SU-DHL-6 (cell line): ENCODE data around the gene ISLR.

Experiments
- H2AFZ ChIP-seq: fragments of 200-600 bp; sonication (generic); 2 replicates; pipeline ENCODE4 v1.6.1; 2014; ENCODE audit warnings: low read depth, mild to moderate bottlenecking, moderate library complexity, mixed read lengths, antibody characterized with exemption, low read length; ENCODE audit not compliant: severe bottlenecking
- H3F3A ChIP-seq: fragments of 200-600 bp; shearing (Covaris generic); 2 replicates; pipeline ENCODE4 v1.6.0; 2016; ENCODE audit warnings: antibody characterized with exemption, mild to moderate bottlenecking; ENCODE audit not compliant: insufficient read depth
- H3K27ac ChIP-seq: fragments of 200-600 bp; sonication (generic); 2 replicates; pipeline ENCODE4 v1.5.1; 2016; ENCODE audit warnings: low read depth, mild to moderate bottlenecking, low read length, moderate library complexity, mixed read lengths
- H3K27me3 ChIP-seq: fragments of 200-600 bp; sonication (generic), shearing (Covaris generic); 2 replicates; pipeline ENCODE4 v1.6.0; 2014; ENCODE audit warnings: mild to moderate bottlenecking, low read length
- H3K36me3 ChIP-seq: fragments of 200-600 bp; sonication (generic); 2 replicates; pipeline ENCODE4 v1.6.1; 2014; ENCODE audit warnings: mild to moderate bottlenecking, low read length, mixed read lengths
- H3K4me2 ChIP-seq: fragments of 300-600, 200-600 bp; shearing (Covaris generic), sonication (generic); 2 replicates; pipeline ENCODE4 v1.6.0; 2014; ENCODE audit warnings: low read length, low read depth, mild to moderate bottlenecking; ENCODE audit not compliant: poor library complexity, severe bottlenecking
- H3K4me3 ChIP-seq: fragments of 200-600 bp; sonication (generic); 2 replicates; pipeline ENCODE4 v1.5.1; 2014; ENCODE audit warnings: antibody characterized with exemption, low read length, mild to moderate bottlenecking, mixed read lengths; ENCODE audit not compliant: insufficient read depth, poor library complexity, severe bottlenecking
- H3K79me2 ChIP-seq: fragments of 200-600 bp; sonication (generic); 2 replicates; pipeline ENCODE4 v1.6.1; 2014; ENCODE audit warnings: mild to moderate bottlenecking, low read length, moderate library complexity; ENCODE audit not compliant: insufficient read depth
- H3K9ac ChIP-seq: fragments of 200-600 bp; sonication (generic); 2 replicates; pipeline ENCODE4 v1.7.0; 2014; ENCODE audit warnings: mild to moderate bottlenecking, low read length
- H3K9me2 ChIP-seq: fragments of 200-600 bp; sonication (generic); replicated peaks from 2 replicates; pipeline ENCODE4 v1.6.1; 2014; ENCODE audit warnings: low read length; ENCODE audit not compliant: insufficient read depth
- H3K9me3 ChIP-seq: fragments of 200-600 bp; sonication (generic); 2 replicates; pipeline ENCODE4 v1.6.1; 2014; ENCODE audit warnings: low read length, mixed read lengths; ENCODE audit not compliant: insufficient read depth
- H4K20me1 ChIP-seq: fragments of 200-600 bp; sonication (generic); 2 replicates; pipeline ENCODE4 v1.6.1; 2014; ENCODE audit warnings: low read depth, mild to moderate bottlenecking, antibody characterized with exemption, low read length, moderate library complexity, mixed read lengths
- CTCF ChIP-seq: fragments of 200-600 bp; sonication (generic); IDR thresholded peaks from one replicate; pipeline ENCODE4 v1.5.1; 2017; ENCODE audit warnings: antibody characterized with exemption, mild to moderate bottlenecking, low read length, moderate library complexity; ENCODE audit not compliant: insufficient read depth, poor library complexity, severe bottlenecking
- EZH2phosphoT487 ChIP-seq: fragments of 200-600 bp; sonication (generic), shearing (Covaris generic); conservative IDR thresholded peaks from 2 replicates; pipeline ENCODE4 v1.6.1; 2018; ENCODE audit warnings: mild to moderate bottlenecking, antibody characterized with exemption, low read length, moderate library complexity, mixed read lengths

ISLR gene

DNA sequence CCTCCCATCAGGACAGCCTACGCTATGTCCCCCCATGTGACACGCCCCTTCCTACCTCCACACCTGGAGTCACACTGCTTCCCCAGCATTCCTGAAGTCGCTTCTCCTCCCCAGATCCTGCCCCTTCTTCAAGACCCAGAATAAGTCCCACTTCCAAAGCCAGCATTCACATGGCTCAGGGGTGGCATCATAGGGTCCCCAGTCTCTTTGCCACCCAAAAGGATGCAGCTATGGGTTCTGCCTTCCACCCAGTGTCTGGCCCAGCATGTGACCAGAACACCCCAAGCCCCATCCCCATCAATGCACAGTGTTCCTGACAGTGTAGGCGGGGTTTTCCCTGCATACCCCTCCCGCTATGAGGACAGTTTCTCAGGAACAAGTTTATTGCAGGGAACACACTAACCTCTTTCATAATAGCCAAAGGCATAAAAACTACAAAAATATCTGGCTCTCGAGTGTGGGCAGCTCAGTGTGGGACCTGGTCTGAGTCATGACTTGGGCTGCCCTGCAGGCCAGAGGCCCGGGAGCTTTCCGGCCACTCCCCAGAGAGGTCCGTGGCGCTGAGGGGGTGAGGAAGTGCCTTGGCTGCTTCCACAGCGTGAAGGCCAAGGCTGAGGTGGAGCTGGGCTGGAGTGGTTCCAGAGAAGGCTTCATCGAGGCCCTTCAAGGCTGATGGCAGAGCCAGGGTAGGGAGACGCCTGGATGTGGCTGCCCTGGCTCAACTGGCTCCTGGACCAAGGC lies 5.8 kb downstream of the ISLR start:
- no peaks in the 10 kb centered on the region for H3F3A ChIP-seq
- H2AFZ ChIP-seq = no peak overlapping the region
- no peaks in the 10 kb centered on the region for H3K27me3 ChIP-seq
- H3K27ac ChIP-seq = no peak overlapping the region
- H3K4me2 ChIP-seq = no peak overlapping the region
- H4K20me1 ChIP-seq = no peaks in the 10 kb centered on the region
- no peaks in the 10 kb centered on the region for H3K9me3 ChIP-seq
- H3K79me2 ChIP-seq = no peaks in the 10 kb centered on the region
- H3K36me3 ChIP-seq = no peaks in the 10 kb centered on the region
- no peaks in the 10 kb centered on the region for H3K9me2 ChIP-seq
- no peak overlapping the region for H3K9ac ChIP-seq
- no peak overlapping the region for H3K4me3 ChIP-seq
- TF ChIP-seq CTCF = no peak
- no peak for TF ChIP-seq EZH2phosphoT487

DNA sequence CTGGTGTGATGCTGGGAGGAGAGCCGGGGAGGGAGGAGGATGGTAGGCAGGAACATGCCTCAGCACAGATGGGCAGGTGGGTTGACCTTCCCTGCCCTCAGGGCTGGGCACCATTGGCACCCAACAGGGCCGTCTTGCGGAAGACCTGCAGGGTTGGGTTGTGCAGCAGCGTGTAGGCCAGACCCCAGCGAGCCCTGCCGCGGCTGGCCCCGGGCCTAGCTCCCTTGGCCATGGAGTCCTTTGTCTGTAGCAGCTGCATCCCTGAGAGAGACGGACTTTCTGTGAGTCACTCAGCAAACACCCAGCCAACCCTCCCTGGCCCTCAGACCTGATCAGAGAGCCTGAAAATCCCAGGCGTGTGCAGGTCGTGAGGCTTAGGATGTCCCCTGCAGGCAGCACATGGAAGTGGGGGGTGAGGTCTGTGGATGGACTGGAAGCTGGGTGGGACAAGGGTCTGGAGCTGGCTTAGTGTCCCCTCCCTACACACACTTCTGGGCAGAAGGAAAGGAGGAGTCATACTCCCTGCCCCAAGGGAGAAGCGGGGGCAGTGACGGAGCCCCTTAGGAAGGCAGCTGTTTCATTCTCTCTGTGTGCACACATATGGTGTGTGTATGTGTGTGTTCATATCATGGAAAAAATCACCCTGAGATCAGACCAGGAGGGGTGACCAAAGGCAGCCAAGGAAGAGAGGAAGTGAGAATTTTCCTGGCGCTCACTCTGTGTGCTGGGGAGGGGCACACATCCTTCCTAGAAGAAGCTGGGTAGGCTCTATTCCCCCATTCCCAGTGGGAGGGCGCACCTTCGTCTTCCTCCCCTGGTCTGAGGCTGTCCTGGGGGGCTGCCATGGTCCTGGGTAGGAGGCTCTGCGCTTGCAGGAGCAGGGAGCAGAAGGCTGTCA lies 6.7 kb downstream of the ISLR start:
- H3K4me2 ChIP-seq = no peak overlapping the region
- H3K9me2 ChIP-seq = no peaks in the 10 kb centered on the region
- TF ChIP-seq EZH2phosphoT487 (no peak), CTCF (no peak)
- no peaks in the 10 kb centered on the region for H3K36me3 ChIP-seq
- H3K9me3 ChIP-seq = no peaks in the 10 kb centered on the region
- no peak overlapping the region for H3K9ac ChIP-seq
- no peak overlapping the region for H3K4me3 ChIP-seq
- no peaks in the 10 kb centered on the region for H3K27me3 ChIP-seq
- H2AFZ ChIP-seq = no peak overlapping the region
- H4K20me1 ChIP-seq = no peaks in the 10 kb centered on the region
- no peaks in the 10 kb centered on the region for H3F3A ChIP-seq
- H3K79me2 ChIP-seq = no peaks in the 10 kb centered on the region
- H3K27ac ChIP-seq = no peak overlapping the region

GRCh38 chr15:74180881-74181602 lies 7.5 kb downstream of the ISLR start:
- Histone ChIP-seq H3K27me3 (no peaks in the 10 kb centered on the region), H3K36me3 (no peaks in the 10 kb centered on the region), H3K9ac (no peak overlapping the region), H2AFZ (no peak overlapping the region), H3K27ac (no peak overlapping the region), H3K4me2 (no peak overlapping the region), H3K9me3 (no peaks in the 10 kb centered on the region), H3K4me3 (no peak overlapping the region), H3K9me2 (no peaks in the 10 kb centered on the region), H3K79me2 (no peaks in the 10 kb centered on the region), H4K20me1 (no peaks in the 10 kb centered on the region), H3F3A (no peaks in the 10 kb centered on the region)
- no peak for TF ChIP-seq EZH2phosphoT487
- TF ChIP-seq CTCF = no peak
